ENCODE measurements around the gene LRRC8C. TPM values are rescaled to one million over a fixed set of nuclear protein-coding genes. Genes with fewer than 3 reads are reported as not detected.
A peak's percentile ranks its signal among the peaks of the same experiment; 100 is the strongest.

The LRRC8C gene
- total and polyA plus RNA-seq, 2 donors (not counting 1 experiment from before 2014, with no cell fraction given): 3.9 to 6.8 TPM

GRCh38 chr1:89675677-89676076 lies 42.8 kb downstream of the LRRC8C start:
- no peak for TF ChIP-seq EZH2 (IDR thresholded peaks at IDR 0.05; ENCODE audit: borderline replicate concordance, insufficient read depth, low read depth, low read length, poor library complexity, severe bottlenecking)
- TF ChIP-seq CTCF (IDR thresholded peaks at IDR 0.05): no peak
- ChIA-PET CTCF (interaction anchor here (0.6 to 1.2 kb wide), 2 partner anchors 16 to 356 kb away, joined by 3 read pairs; no protein-coding TSS in a partner anchor), POLR2A (no interaction called here)
- Mint-ChIP-seq H3K27ac (no peak overlapping the region), H3K4me1 (peaks cover 27% of the 10 kb centered on the region), H3K9me3 (ENCODE audit: insufficient read depth) (no peaks in the 10 kb centered on the region), H3K4me3 (no peak overlapping the region), H3K27me3 (no peaks in the 10 kb centered on the region)
- 100% methylated on average over 2 of the region's 4 CpGs for WGBS (ENCODE audit: insufficient coverage)
- Histone ChIP-seq H3K4me1 (ENCODE audit: control insufficient read depth in 2 of 2, insufficient read depth in 2 of 2, low read length in 2 of 2) (peaks cover 6 to 12% of the 10 kb centered on the region in 2 donors), H3K4me2 (replicated peaks; ENCODE audit: low read depth, low read length, poor library complexity, severe bottlenecking) (no peak overlapping the region), H3K9me3 (ENCODE audit: control extremely low read depth in 1 of 3, control insufficient read depth in 2 of 3, insufficient read depth in 1 of 3, low read length in 2 of 3) (no peaks in the 10 kb centered on the region), H3K27me3 (replicated peaks in 1 of 4; ENCODE audit: control extremely low read depth in 1 of 4, control insufficient read depth in 3 of 4, insufficient read depth in 4 of 4, low read length in 3 of 4) (no peaks in the 10 kb centered on the region), H4K20me1 (ENCODE audit: control insufficient read depth, insufficient read depth, low read length, poor library complexity, severe bottlenecking) (no peaks in the 10 kb centered on the region), H3K9ac (ENCODE audit: low read length) (no peak overlapping the region), H3K36me3 (replicated peaks in 1 of 2; ENCODE audit: control extremely low read depth in 1 of 2, control insufficient read depth in 1 of 2, extremely low read depth in 1 of 2, insufficient read depth in 2 of 2, low read length in 1 of 2) (no peaks in the 10 kb centered on the region), H3K79me2 (ENCODE audit: control insufficient read depth, insufficient read depth, low read length) (peaks cover 78% of the 10 kb centered on the region), H3K4me3 (ENCODE audit: control extremely low read depth in 1 of 5, extremely low read depth in 1 of 5, insufficient read depth in 1 of 5, low read depth in 2 of 5, low read length in 4 of 5) (no peak overlapping the region), H2AFZ (ENCODE audit: insufficient read depth, low read depth, low read length, poor library complexity, severe bottlenecking) (no peak overlapping the region), H3K27ac (ENCODE audit: low read length in 2 of 2) (no peak overlapping the region)
- intact Hi-C loops (cut with micrococcal nuclease): no loop called here
- DNase-seq: no peak
- no peak for ATAC-seq (ENCODE audit: low read depth)

DNA sequence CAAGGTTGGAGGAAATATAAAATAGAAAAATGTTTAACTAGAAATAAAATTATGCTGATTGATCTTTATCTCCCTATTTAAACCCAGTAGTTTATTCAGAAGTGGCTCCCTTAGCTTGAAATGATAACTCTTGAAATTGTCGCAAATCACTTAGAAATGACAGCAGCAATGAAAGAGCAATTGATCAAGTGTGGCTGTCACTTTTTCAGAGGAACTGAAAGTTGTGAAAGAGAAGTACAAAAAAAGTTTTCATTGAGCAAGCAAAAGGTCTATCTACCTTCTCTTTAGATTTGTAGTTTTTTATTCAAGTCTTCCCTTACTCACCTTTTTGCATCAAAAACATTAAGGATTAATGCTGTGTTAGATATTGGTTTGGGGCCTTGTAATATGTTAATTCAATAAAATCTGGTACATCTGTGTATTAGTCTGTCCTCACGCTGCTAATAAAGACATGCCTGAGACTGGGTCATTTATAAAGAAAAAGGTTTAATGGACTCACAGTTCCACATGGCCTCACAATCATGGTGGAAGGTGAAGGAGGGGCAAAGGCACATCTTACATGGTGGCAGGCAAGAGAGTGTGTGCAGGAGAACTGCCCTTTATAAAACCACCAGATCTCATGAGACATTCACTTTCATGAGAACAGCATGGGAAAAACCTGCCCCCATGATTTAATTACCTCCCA lies 48.3 kb downstream of the LRRC8C start:
- Histone ChIP-seq H2AFZ (ENCODE audit: insufficient read depth, low read depth, low read length, poor library complexity, severe bottlenecking) (no peak overlapping the region), H3K4me1 (ENCODE audit: control insufficient read depth in 2 of 2, insufficient read depth in 2 of 2, low read length in 2 of 2) (peaks cover 12 to 13% of the 10 kb centered on the region in 2 donors), H3K9ac (ENCODE audit: low read length) (no peak overlapping the region), H3K79me2 (ENCODE audit: control insufficient read depth, insufficient read depth, low read length) (peaks cover 56% of the 10 kb centered on the region), H3K27me3 (replicated peaks in 1 of 4; ENCODE audit: control extremely low read depth in 1 of 4, control insufficient read depth in 3 of 4, insufficient read depth in 4 of 4, low read length in 3 of 4) (no peaks in the 10 kb centered on the region), H3K4me2 (replicated peaks; ENCODE audit: low read depth, low read length, poor library complexity, severe bottlenecking) (peak overlapping the region; percentile 48), H3K27ac (ENCODE audit: low read length in 2 of 2) (peak overlapping the region in 1 of 2 donors; percentile 66), H3K36me3 (replicated peaks in 1 of 2; ENCODE audit: control extremely low read depth in 1 of 2, control insufficient read depth in 1 of 2, extremely low read depth in 1 of 2, insufficient read depth in 2 of 2, low read length in 1 of 2) (no peaks in the 10 kb centered on the region), H3K4me3 (ENCODE audit: control extremely low read depth in 1 of 5, extremely low read depth in 1 of 5, insufficient read depth in 1 of 5, low read depth in 2 of 5, low read length in 4 of 5) (no peak overlapping the region), H3K9me3 (ENCODE audit: control extremely low read depth in 1 of 3, control insufficient read depth in 2 of 3, insufficient read depth in 1 of 3, low read length in 2 of 3) (peaks cover 0 to 8% (median 2%) of the 10 kb centered on the region in 3 donors), H4K20me1 (ENCODE audit: control insufficient read depth, insufficient read depth, low read length, poor library complexity, severe bottlenecking) (no peaks in the 10 kb centered on the region)
- H3K4me3 Mint-ChIP-seq: peak overlapping the region; percentile 24
- ChIA-PET POLR2A (no interaction called here), CTCF (no interaction called here)
- peaks cover 29% of the 10 kb centered on the region for H3K4me1 Mint-ChIP-seq
- TF ChIP-seq EZH2 (IDR thresholded peaks at IDR 0.05; ENCODE audit: borderline replicate concordance, insufficient read depth, low read depth, low read length, poor library complexity, severe bottlenecking): no peak
- no peak for TF ChIP-seq CTCF (IDR thresholded peaks at IDR 0.05)
- intact Hi-C loops (cut with micrococcal nuclease): loop anchor here (1.0 kb wide), 1 partner anchor 11 kb away; no protein-coding TSS in a partner anchor
- ATAC-seq (ENCODE audit: low read depth) (peak; percentile 60), DNase-seq (peak; percentile 58)
- no peaks in the 10 kb centered on the region for H3K9me3 Mint-ChIP-seq (ENCODE audit: insufficient read depth)
- H3K27ac Mint-ChIP-seq: peak overlapping the region; percentile 54
- no peaks in the 10 kb centered on the region for H3K27me3 Mint-ChIP-seq
- WGBS (ENCODE audit: insufficient coverage): no CpG with 5 or more reads among the region's 2 CpGs
